ENCODE measurements around the gene CHRM5. TPM values are rescaled to one million over a fixed set of nuclear protein-coding genes. Genes with fewer than 3 reads are reported as not detected.

Gene CHRM5
- total and polyA plus RNA-seq, 9 of the 15 experiments (the other 6 are each of a cell fraction or from before 2014, with no cell fraction given), result not detected

- TF ChIP-seq CBX1 (IDR thresholded peaks at IDR 0.05; ENCODE audit: low read depth) (0 out of 2 replicates have a peak, but pooled peaks have one; percentile 33), TBP (optimal IDR thresholded peaks at IDR 0.05; ENCODE audit: low read depth, low read length) (peak; percentile 24), ZBTB33 (CRISPR knock-in tag; IDR thresholded peaks at IDR 0.05) (peak; percentile 43; the same call in 1 of the 2 replicates), SAFB (IDR thresholded peaks at IDR 0.05; ENCODE audit: borderline replicate concordance, low read depth, low read length) (0 out of 2 replicates have a peak, but pooled peaks have one; percentile 14), CGGBP1 (CRISPR knock-in tag; IDR thresholded peaks at IDR 0.05) (no peak), POLR2G (IDR thresholded peaks at IDR 0.05; ENCODE audit: low read depth, low read length) (peak; percentile 89), NRF1 (conservative IDR thresholded peaks at IDR 0.05 in 1 of 2, IDR thresholded peaks at IDR 0.05 in 1 of 2) (peak; percentile 93), TRIM28 (IDR thresholded peaks at IDR 0.05) (no peak), MGA (IDR thresholded peaks at IDR 0.05) (peak; percentile 77), HCFC1 (IDR thresholded peaks at IDR 0.05; ENCODE audit: low read depth, low read length) (0 out of 2 replicates have a peak, but pooled peaks have one; percentile 10), CREB1 (IDR thresholded peaks at IDR 0.05) (no peak), CREB1 (CRISPR knock-in tag; IDR thresholded peaks at IDR 0.05) (0 out of 2 replicates have a peak, but pooled peaks have one; percentile 24), FIP1L1 (IDR thresholded peaks at IDR 0.05; ENCODE audit: low read depth, low read length, poor library complexity, severe bottlenecking) (peak; percentile 32), NUFIP1 (IDR thresholded peaks at IDR 0.05; ENCODE audit: partially characterized antibody) (no peak)
Measured at GRCh38 chr15:34038023-34038870, 70.0 kb downstream of the CHRM5 start (continued).

Data from K562 (cell line).